Endothelial cell of umbilical vein (primary cell): ENCODE measurements around the gene C1orf122. TPM values are rescaled to one million over a fixed set of nuclear protein-coding genes. Genes with fewer than 3 reads are reported as not detected.

Experiments used
- BruUV-seq: library from RNA; stranded (reverse); fragments of 400-500 nt; replicated peaks from 2 replicates; lab custom pipeline; 2021; lab: Mats Ljungman, UMichigan
- CTCF ChIA-PET: fragments of 300-600, 350-600 bp; sonication (Branson Sonifier 250); formaldehyde crosslinking; loops from one replicate; lab custom pipeline; 2021; ENCODE audit warnings: antibody characterized with exemption, inconsistent platforms; lab: Charles Lee
- POLR2A ChIA-PET: fragments of 300-600, 350-600 bp; sonication (Branson Sonifier 250); formaldehyde crosslinking; loops from one replicate; lab custom pipeline; 2021; ENCODE audit warnings: antibody characterized with exemption, inconsistent platforms; lab: Charles Lee
- DNase-seq: peaks from one replicate; pipeline ENCODE4 v3.0.0-alpha.2; 2011; ENCODE audit warnings: low read depth, low spot score
- FAIRE-seq: peaks from 2 replicates; lab custom pipeline; 2011; peaks lifted over from hg19 to GRCh38; lab: Jason Lieb, UNC
- H2AFZ ChIP-seq: 2 replicates; pipeline ENCODE4 v1.6.0; 2012; ENCODE audit warnings: low read depth, low read length, control low read depth, inconsistent platforms
- H3K27ac ChIP-seq: 2 replicates; pipeline ENCODE4 v1.5.1; 2011; ENCODE audit warnings: low read depth, mild to moderate bottlenecking, control low read depth, low read length, moderate library complexity; ENCODE audit not compliant: insufficient read depth
- H3K27me3 ChIP-seq, 2 experiments: 2 replicates each; pipeline versions ENCODE4 v1.6.0 to v1.6.1; 2011; ENCODE audit warnings: low read length in 2 of 2, mixed read lengths in 1 of 2; ENCODE audit not compliant: control insufficient read depth in 2 of 2, insufficient read depth in 2 of 2
- H3K36me3 ChIP-seq, 2 experiments: 2 replicates in 1 of 2; 3 replicates in 1 of 2; pipeline ENCODE4 v1.5.1; 2011; ENCODE audit warnings: low read length in 2 of 2, mild to moderate bottlenecking in 1 of 2, moderate library complexity in 1 of 2; ENCODE audit not compliant: control insufficient read depth in 2 of 2, insufficient read depth in 2 of 2; ENCODE audit errors: extremely low read depth in 1 of 2
- H3K4me1 ChIP-seq: 3 replicates; pipeline ENCODE4 v1.5.1; 2011; ENCODE audit warnings: mild to moderate bottlenecking, low read length; ENCODE audit not compliant: control insufficient read depth, insufficient read depth; ENCODE audit errors: extremely low read depth
- H3K4me2 ChIP-seq: 2 replicates; pipeline ENCODE4 v1.6.1; 2011; ENCODE audit warnings: low read length, control low read depth, mixed read lengths; ENCODE audit not compliant: insufficient read depth
- H3K4me3 ChIP-seq, 3 experiments: fragments of 200-600 bp in 1 of 3; sonication (generic), shearing (Covaris generic) in 1 of 3; replicated peaks in 1 of 3; 2 replicates each; pipeline ENCODE4 v1.5.1; 2011 to 2016; ENCODE audit warnings: control low read depth in 3 of 3, low read length in 3 of 3, mild to moderate bottlenecking in 2 of 3, inconsistent platforms in 1 of 3, low read depth in 1 of 3, moderate library complexity in 1 of 3; ENCODE audit not compliant: insufficient read depth in 1 of 3
- H3K79me2 ChIP-seq: 2 replicates; pipeline ENCODE4 v1.6.0; 2012; ENCODE audit warnings: low read length, inconsistent platforms; ENCODE audit not compliant: control insufficient read depth, insufficient read depth
- H3K9ac ChIP-seq: replicated peaks from 2 replicates; pipeline ENCODE3; 2011; ENCODE audit warnings: low read length, control low read depth; ENCODE audit not compliant: insufficient read depth; ENCODE audit errors: extremely low read depth
- H3K9me1 ChIP-seq: replicated peaks from 3 replicates; pipeline ENCODE4 v1.6.0; 2011; ENCODE audit warnings: mild to moderate bottlenecking, low read length; ENCODE audit not compliant: control insufficient read depth, insufficient read depth; ENCODE audit errors: extremely low read depth
- H3K9me3 ChIP-seq: replicated peaks from 2 replicates; pipeline ENCODE4 v1.5.1; 2012; ENCODE audit warnings: low read length, inconsistent platforms; ENCODE audit not compliant: control insufficient read depth, insufficient read depth
- H4K20me1 ChIP-seq: replicated peaks from 2 replicates; pipeline ENCODE3; 2011; ENCODE audit warnings: mild to moderate bottlenecking, low read length; ENCODE audit not compliant: control insufficient read depth, insufficient read depth; ENCODE audit errors: extremely low read depth
- EZH2 ChIP-seq: IDR thresholded peaks from 2 replicates; pipeline ENCODE4 v1.6.1; 2012; ENCODE audit warnings: borderline replicate concordance, low read depth, mild to moderate bottlenecking, moderate library complexity, low read length, inconsistent platforms; ENCODE audit not compliant: severe bottlenecking
- FOS ChIP-seq: IDR thresholded peaks from 2 replicates; pipeline ENCODE4 v1.6.1; 2011; ENCODE audit warnings: mild to moderate bottlenecking, low read length, moderate library complexity, borderline replicate concordance; ENCODE audit not compliant: insufficient read depth
- GATA2 ChIP-seq: IDR thresholded peaks from 2 replicates; pipeline ENCODE4 v1.7.0; 2011; ENCODE audit warnings: low read depth, mild to moderate bottlenecking, moderate library complexity, mixed read lengths, low read length; ENCODE audit not compliant: insufficient read length, insufficient read depth
- JUN ChIP-seq: IDR thresholded peaks from 2 replicates; pipeline ENCODE4 v1.6.1; 2011; ENCODE audit warnings: borderline replicate concordance, low read depth; ENCODE audit not compliant: insufficient read length, insufficient read depth
- MYC ChIP-seq: IDR thresholded peaks from one replicate; pipeline ENCODE4 v1.6.1; 2011; ENCODE audit warnings: mild to moderate bottlenecking, low read depth, low read length
- POLR2A ChIP-seq: IDR thresholded peaks from 2 replicates; pipeline ENCODE4 v1.6.1; 2012; ENCODE audit warnings: low read depth, mild to moderate bottlenecking, control low read depth, low read length
- POLR2AphosphoS5 ChIP-seq: IDR thresholded peaks from 2 replicates; pipeline ENCODE4 v1.6.1; 2012; ENCODE audit warnings: low read depth, mild to moderate bottlenecking, control low read depth, low read length, moderate library complexity; ENCODE audit not compliant: insufficient read depth
- dilution Hi-C: fragments of 300-500 bp; cut with MboI; formaldehyde crosslinking; loops from one replicate; pipeline ENCODE4 v1.15.0; 2019; ENCODE audit warnings: low sequenced_read_pairs; ENCODE audit not compliant: extremely low pct_ligation_motif_present
- intact Hi-C: fragments of 100-400 bp; cut with micrococcal nuclease; formaldehyde crosslinking; loops from one replicate; pipeline ENCODE4 v1.10.0; 2022
- polyA plus RNA-seq, 4 experiments: library from polyadenylated mRNA; depleted of rRNA in 3 of 4; stranded (reverse) in 3 of 4; unstranded in 1 of 4; fragments of >200 nt; gene quantifications; 2 replicates each; pipeline versions ENCODE4 v1.2.1 to v1.2.3, GENCODE V29; 2011 to 2012; ENCODE audit warnings: missing spikeins in 1 of 4
- total RNA-seq: library from RNA; stranded (reverse); gene quantifications from 2 replicates; pipeline ENCODE4 v1.2.3, GENCODE V29; 2021
- TF ChIP-seq, protein P1 (sequence below), 2 donors: IDR thresholded peaks; 1 replicate in 1 of 2; 2 replicates in 1 of 2; pipeline ENCODE4 v1.5.1; 2011; ENCODE audit warnings: low read length in 2 of 2, mild to moderate bottlenecking in 2 of 2, moderate library complexity in 2 of 2, control low read depth in 1 of 2, inconsistent platforms in 1 of 2, low read depth in 1 of 2; ENCODE audit not compliant: insufficient read depth in 1 of 2; ENCODE audit errors: extremely low read depth in 1 of 2
- TF ChIP-seq, protein P2 (sequence below): IDR thresholded peaks from 2 replicates; pipeline ENCODE4 v1.6.1; 2011; ENCODE audit not compliant: insufficient read depth, insufficient read length

C1orf122 gene
- total and polyA plus RNA-seq, 2 donors (not counting 3 experiments of a cell fraction or from before 2014, with no cell fraction given), result 32.8 to 38.8 TPM

DNA sequence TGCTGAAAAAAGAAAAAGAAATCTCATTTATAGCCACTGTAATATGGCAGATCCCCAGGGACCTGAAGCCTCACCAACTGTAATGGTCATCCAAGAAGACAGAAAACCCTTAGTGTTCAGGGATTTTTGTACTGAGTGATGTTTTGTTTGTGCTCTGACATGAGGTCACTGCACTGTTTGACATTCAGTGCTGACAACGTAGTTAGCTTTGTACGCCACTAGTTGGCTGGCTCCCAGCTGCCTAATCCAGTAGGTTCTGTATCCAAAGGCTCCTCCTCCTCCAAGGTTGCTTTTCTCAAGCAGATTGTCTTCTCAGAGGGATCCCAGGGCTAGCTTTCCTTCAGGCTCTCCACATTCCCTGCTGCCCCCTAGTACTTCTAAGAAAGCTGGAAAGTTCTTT, 9.9 kb downstream of the C1orf122 start:
- no TSS peak for BruUV-seq
- dilution Hi-C loops, result no loop called here
- Histone ChIP-seq H3K4me1 (no peaks in the 10 kb centered on the region), H3K27me3 (no peaks in the 10 kb centered on the region), H3K9ac (no peak overlapping the region), H2AFZ (no peak overlapping the region), H3K4me3 (no peak overlapping the region), H3K4me2 (no peak overlapping the region), H4K20me1 (no peaks in the 10 kb centered on the region), H3K9me1 (no peaks in the 10 kb centered on the region), H3K27ac (no peak overlapping the region), H3K79me2 (no peaks in the 10 kb centered on the region), H3K36me3 (peaks cover 5 to 29% of the 10 kb centered on the region in 2 experiments), H3K9me3 (no peaks in the 10 kb centered on the region)
- TF ChIP-seq POLR2A (no peak), GATA2 (no peak), EZH2 (no peak), MYC (no peak)
- TF ChIP-seq, protein P1, sequence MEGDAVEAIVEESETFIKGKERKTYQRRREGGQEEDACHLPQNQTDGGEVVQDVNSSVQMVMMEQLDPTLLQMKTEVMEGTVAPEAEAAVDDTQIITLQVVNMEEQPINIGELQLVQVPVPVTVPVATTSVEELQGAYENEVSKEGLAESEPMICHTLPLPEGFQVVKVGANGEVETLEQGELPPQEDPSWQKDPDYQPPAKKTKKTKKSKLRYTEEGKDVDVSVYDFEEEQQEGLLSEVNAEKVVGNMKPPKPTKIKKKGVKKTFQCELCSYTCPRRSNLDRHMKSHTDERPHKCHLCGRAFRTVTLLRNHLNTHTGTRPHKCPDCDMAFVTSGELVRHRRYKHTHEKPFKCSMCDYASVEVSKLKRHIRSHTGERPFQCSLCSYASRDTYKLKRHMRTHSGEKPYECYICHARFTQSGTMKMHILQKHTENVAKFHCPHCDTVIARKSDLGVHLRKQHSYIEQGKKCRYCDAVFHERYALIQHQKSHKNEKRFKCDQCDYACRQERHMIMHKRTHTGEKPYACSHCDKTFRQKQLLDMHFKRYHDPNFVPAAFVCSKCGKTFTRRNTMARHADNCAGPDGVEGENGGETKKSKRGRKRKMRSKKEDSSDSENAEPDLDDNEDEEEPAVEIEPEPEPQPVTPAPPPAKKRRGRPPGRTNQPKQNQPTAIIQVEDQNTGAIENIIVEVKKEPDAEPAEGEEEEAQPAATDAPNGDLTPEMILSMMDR (IDR thresholded peaks at IDR 0.05; ENCODE audit: extremely low read depth in 1 of 2, insufficient read depth in 1 of 2, low read depth in 1 of 2, low read length in 2 of 2), result no peak
- POLR2A ChIA-PET, result no interaction called here
- intact Hi-C loops, result no loop called here
- FAIRE-seq, result no peak
- CTCF ChIA-PET, result interaction anchor here (0.9 to 4.1 kb wide), 3 partner anchors 8 to 42 kb away, joined by 3 to 16 read pairs (median 4); partner anchors contain the start of gene MTF1
- no peak for DNase-seq

DNA sequence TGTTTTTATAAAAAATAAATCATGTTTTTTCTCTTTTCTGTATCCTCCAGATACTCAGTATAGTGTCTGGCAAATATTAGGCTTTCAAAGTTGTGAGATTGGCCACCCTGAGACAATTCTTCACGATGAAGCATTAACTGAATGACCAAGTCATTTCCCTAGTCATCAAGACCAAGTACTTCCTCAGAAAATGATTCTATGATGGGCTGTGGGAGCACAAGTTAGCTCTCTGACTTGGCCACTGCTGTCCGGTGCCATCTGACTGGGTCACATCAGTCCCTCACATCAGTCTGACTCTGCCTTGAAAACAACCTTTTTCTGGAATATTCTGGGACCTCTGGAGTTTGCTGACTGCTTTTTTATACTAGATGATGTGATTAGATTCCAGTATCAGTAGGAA, 13.9 kb downstream of the C1orf122 start:
- Histone ChIP-seq H3K4me1 (no peaks in the 10 kb centered on the region), H4K20me1 (no peaks in the 10 kb centered on the region), H3K9me1 (no peaks in the 10 kb centered on the region), H3K27me3 (no peaks in the 10 kb centered on the region), H3K4me3 (no peak overlapping the region), H2AFZ (no peak overlapping the region), H3K9ac (no peak overlapping the region), H3K27ac (no peak overlapping the region), H3K36me3 (peaks cover 7 to 19% of the 10 kb centered on the region in 2 experiments), H3K4me2 (no peak overlapping the region), H3K9me3 (no peaks in the 10 kb centered on the region), H3K79me2 (no peaks in the 10 kb centered on the region)
- FAIRE-seq, result no peak
- dilution Hi-C loops (no loop called here), intact Hi-C loops (no loop called here)
- POLR2A ChIA-PET, result no interaction called here
- no TSS peak for BruUV-seq
- no peak for DNase-seq
- TF ChIP-seq POLR2AphosphoS5 (no peak), GATA2 (no peak), JUN (no peak), FOS (no peak), MYC (no peak)
- TF ChIP-seq, protein P2, sequence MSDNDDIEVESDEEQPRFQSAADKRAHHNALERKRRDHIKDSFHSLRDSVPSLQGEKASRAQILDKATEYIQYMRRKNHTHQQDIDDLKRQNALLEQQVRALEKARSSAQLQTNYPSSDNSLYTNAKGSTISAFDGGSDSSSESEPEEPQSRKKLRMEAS, result no peak
- TF ChIP-seq, protein P1 (IDR thresholded peaks at IDR 0.05; ENCODE audit: extremely low read depth in 1 of 2, insufficient read depth in 1 of 2, low read depth in 1 of 2, low read length in 2 of 2), result no peak
- CTCF ChIA-PET, result no interaction called here
